AG09309 (cell line): Measurements from ENCODE around the gene FMN2.

Source experiments
- DNase-seq: peaks from one replicate; pipeline ENCODE4 v3.0.0-alpha.2; 2010; ENCODE audit warnings: low read depth
- H3K4me3 ChIP-seq: 2 replicates; pipeline ENCODE4 v1.5.1; 2011; ENCODE audit warnings: mild to moderate bottlenecking, low read depth, low read length, moderate library complexity; ENCODE audit not compliant: control insufficient read depth
- CTCF ChIP-seq: IDR thresholded peaks from 2 replicates; pipeline ENCODE4 v1.5.1; 2011; ENCODE audit warnings: mild to moderate bottlenecking, low read depth, low read length, inconsistent platforms; ENCODE audit not compliant: insufficient read depth, control insufficient read depth; ENCODE audit errors: missing control alignments

Gene FMN2

GRCh38 chr1:240362826-240363225 lies 271.1 kb downstream of the FMN2 start:
- no peak overlapping the region for H3K4me3 ChIP-seq
- no peak for TF ChIP-seq CTCF
- DNase-seq = no peak

DNA sequence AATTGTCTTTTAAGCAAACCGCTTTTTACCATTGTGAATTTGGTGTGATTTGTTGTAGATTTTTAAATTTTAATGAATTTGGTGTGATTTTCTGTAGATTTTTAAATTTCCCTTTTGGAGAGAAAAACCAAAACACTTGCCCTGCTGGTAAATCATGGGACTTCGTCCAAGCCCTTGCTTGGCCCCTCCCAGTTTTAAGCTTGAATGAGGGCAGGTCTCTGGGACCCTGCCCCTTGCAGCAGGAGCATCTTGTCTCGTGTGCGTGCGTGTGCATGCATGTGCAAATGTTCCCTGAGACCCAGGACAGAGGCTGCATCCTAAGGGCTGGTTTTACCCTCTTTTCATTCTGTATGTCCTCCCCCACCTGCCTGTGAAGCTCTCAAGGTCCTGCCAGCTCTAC lies 271.6 kb downstream of the FMN2 start:
- H3K4me3 ChIP-seq = no peak overlapping the region
- no peak for TF ChIP-seq CTCF

GRCh38 chr1:240363914-240364313 lies 272.2 kb downstream of the FMN2 start:
- H3K4me3 ChIP-seq = no peak overlapping the region
- no peak for DNase-seq
- TF ChIP-seq CTCF = no peak

More for the DNA sequence above, 271.6 kb downstream of the FMN2 start:
- no peak for DNase-seq

- TF ChIP-seq CTCF = no peak
- no peak for DNase-seq
Measured at GRCh38 chr1:240366636-240367035, 275.0 kb downstream of the FMN2 start.

GRCh38 chr1:240385551-240385950 lies 293.9 kb downstream of the FMN2 start:
- TF ChIP-seq CTCF = no peak
- no peak overlapping the region for H3K4me3 ChIP-seq
- DNase-seq = no peak

More at GRCh38 chr1:240366636-240367035, 275.0 kb downstream of the FMN2 start:
- no peak overlapping the region for H3K4me3 ChIP-seq

- no peak for TF ChIP-seq CTCF
- DNase-seq = peak; percentile 86
- H3K4me3 ChIP-seq = no peak overlapping the region
Measured at GRCh38 chr1:240385985-240386978, 294.6 kb downstream of the FMN2 start.
